RWPE2 (cell line): ENCODE data around the gene RPL10.
A peak's percentile ranks its signal among the peaks of the same experiment; 100 is the strongest.

Experiments used
- ATAC-seq: fragments of 200-7000 bp; cut with Tn5 transposase; 3 replicates; pipeline ENCODE4 v1.9.1; 2021; ENCODE audit warnings: low read depth
- DNase-seq: peaks from one replicate; pipeline ENCODE4 v3.0.0-alpha.2; 2020; ENCODE audit warnings: low spot score
- H3K27ac ChIP-seq: fragments of 450-650 bp; 2 replicates; pipeline ENCODE4 v1.5.1; 2017; ENCODE audit warnings: mild to moderate bottlenecking; ENCODE audit not compliant: poor library complexity, severe bottlenecking
- H3K27me3 ChIP-seq: fragments of 250-450 bp; sonication (Bioruptor Pico); 2 replicates; pipeline ENCODE4 v1.5.1; 2021; ENCODE audit warnings: mild to moderate bottlenecking, moderate library complexity; ENCODE audit not compliant: insufficient read depth, poor library complexity, severe bottlenecking
- H3K36me3 ChIP-seq: fragments of 250-450 bp; sonication (Bioruptor Pico); 2 replicates; pipeline ENCODE4 v1.5.1; 2020; ENCODE audit warnings: low read depth, mild to moderate bottlenecking, moderate library complexity
- H3K4me1 ChIP-seq: fragments of 250-450 bp; sonication (Bioruptor Pico); 2 replicates; pipeline ENCODE4 v1.5.1; 2021; ENCODE audit warnings: mild to moderate bottlenecking, moderate library complexity; ENCODE audit not compliant: insufficient read depth, poor library complexity, severe bottlenecking
- H3K4me3 ChIP-seq: fragments of 250-450 bp; sonication (Bioruptor Pico); 2 replicates; pipeline ENCODE4 v1.5.1; 2021; ENCODE audit warnings: mild to moderate bottlenecking, moderate library complexity; ENCODE audit not compliant: severe bottlenecking
- H3K9me3 ChIP-seq: fragments of 250-450 bp; sonication (Bioruptor Pico); 2 replicates; pipeline ENCODE4 v1.5.1; 2021; ENCODE audit warnings: mild to moderate bottlenecking, moderate library complexity; ENCODE audit not compliant: severe bottlenecking
- CTCF ChIP-seq: fragments of 450-650 bp; IDR thresholded peaks from one replicate; pipeline ENCODE4 v1.5.1; 2017; ENCODE audit warnings: mild to moderate bottlenecking, moderate library complexity; ENCODE audit not compliant: poor library complexity, severe bottlenecking

Gene RPL10

DNA sequence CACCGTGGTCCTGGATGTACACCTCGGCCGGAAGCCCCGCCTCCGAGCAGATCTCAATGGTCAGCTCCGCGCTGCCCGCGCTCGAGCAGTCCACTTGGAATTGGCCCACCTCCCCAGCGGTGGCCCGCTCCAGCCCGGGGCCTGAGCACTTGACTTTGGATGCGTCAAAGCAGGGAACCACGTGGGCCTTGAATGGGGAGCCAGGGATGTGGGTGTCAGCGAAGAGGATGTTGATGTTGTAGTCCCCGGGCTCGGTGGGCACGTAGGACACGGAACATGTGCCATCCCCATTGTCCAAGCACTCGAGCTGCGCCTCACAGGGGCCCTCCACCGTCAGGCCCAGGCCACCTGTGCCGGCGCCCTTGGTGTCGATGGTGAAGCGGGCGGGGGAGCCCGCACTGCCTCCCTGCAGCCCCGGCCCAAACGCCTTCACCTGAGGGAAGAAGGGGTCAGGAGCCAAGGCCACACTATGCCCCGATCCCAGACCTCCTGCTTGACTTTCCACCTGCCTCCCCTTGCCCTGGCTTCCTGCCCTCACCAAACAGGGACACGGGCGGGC, 37.9 kb upstream of the RPL10 start:
- Histone ChIP-seq H3K36me3 (peaks cover 99% of the 10 kb centered on the region), H3K4me1 (no peaks in the 10 kb centered on the region), H3K4me3 (no peak overlapping the region), H3K27ac (no peak overlapping the region), H3K27me3 (no peaks in the 10 kb centered on the region), H3K9me3 (no peaks in the 10 kb centered on the region)
- DNase-seq (no peak), ATAC-seq (no peak)
- no peak for TF ChIP-seq CTCF

DNA sequence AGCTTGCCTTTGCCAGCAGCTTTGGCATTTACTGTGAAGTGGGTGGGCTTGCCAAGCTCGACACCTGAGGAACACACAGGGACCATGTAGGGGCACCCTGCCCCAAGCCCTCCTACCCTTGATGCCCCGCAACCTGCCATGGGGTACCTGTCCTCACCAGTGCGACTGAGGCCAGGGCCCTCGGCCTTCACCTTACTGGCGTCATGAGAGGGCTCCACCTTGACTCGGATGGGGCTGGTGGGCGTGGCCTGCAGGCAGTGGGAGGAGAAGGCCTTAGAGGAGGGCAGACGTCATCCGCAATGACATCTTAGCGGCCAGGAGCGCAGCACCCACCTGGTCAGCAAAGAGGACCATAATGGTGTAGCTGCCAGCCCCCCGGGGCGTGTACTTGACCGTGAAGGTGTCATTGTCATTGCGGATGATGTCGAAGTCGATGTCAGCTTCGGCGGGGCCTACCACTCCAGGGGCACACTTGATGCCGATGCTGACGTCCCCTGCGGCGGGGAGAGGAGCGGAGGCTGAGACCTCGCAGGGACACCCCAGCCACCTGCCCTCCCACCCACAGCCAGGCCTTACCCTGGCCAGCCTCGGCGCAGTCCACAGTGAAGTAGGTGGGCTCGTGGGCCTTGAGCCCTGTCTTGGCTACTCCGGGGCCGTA, 36.0 kb upstream of the RPL10 start:
- TF ChIP-seq CTCF = no peak
- ATAC-seq = no peak
- Histone ChIP-seq H3K9me3 (no peaks in the 10 kb centered on the region), H3K27me3 (no peaks in the 10 kb centered on the region), H3K27ac (no peak overlapping the region), H3K36me3 (peaks cover 99% of the 10 kb centered on the region), H3K4me3 (no peak overlapping the region), H3K4me1 (no peaks in the 10 kb centered on the region)
- DNase-seq = no peak

DNA sequence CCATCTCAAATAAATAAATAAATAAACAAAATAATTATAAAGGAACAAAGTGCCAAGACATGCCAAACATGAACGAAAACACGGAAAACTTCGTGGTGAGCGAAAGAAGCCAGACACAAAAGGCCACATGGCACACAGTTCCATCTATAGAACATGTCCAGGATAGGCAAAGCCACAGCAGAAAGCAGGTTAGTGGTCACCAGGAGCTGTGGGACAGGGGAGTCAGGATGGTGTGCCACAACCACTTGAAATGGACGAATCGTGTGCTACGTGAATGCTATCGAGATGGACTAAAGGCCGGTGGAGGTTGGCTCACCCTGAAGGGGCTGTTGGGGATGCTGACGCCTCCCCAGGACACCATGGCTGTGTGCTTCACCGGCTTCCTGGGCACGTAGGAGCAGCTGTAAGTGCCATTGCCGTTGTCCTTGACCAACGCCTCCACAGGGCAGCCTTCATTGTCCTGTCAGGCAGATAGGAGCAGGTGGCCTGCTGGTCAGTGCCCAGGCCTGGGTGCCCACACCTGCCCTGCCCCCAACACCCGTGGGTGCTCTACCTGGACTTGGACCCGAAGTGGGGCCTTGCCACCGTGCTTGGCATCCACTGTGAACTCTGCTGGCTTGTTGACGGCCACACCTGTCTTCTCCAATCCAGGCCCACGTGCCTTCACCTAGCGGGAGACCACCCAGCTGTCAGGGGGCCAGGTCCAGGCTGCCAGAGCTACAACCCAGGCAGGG, 34.3 kb upstream of the RPL10 start:
- no peak for TF ChIP-seq CTCF
- no peaks in the 10 kb centered on the region for H3K9me3 ChIP-seq
- H3K4me3 ChIP-seq = no peak overlapping the region
- no peak overlapping the region for H3K27ac ChIP-seq
- DNase-seq (no peak), ATAC-seq (no peak)
- no peaks in the 10 kb centered on the region for H3K27me3 ChIP-seq
- peaks cover 99% of the 10 kb centered on the region for H3K36me3 ChIP-seq
- H3K4me1 ChIP-seq = peaks cover 7% of the 10 kb centered on the region

- Histone ChIP-seq H3K4me3 (no peak overlapping the region), H3K27ac (peak overlapping the region; percentile 97), H3K9me3 (no peaks in the 10 kb centered on the region), H3K27me3 (no peaks in the 10 kb centered on the region), H3K36me3 (peaks cover 96% of the 10 kb centered on the region), H3K4me1 (peaks cover 7% of the 10 kb centered on the region)
- DNase-seq (no peak), ATAC-seq (no peak)
- TF ChIP-seq CTCF = no peak
Observed at GRCh38 chrX:154365052-154365600, 33.1 kb upstream of the RPL10 start.
